Frontal cortex (tissue), 4 donors: ENCODE data around the gene DSP. TPM values are rescaled to one million over a fixed set of nuclear protein-coding genes. Genes with fewer than 3 reads are reported as not detected.

Source experiments
- DNase-seq, 2 donors: peaks; one replicate each; pipeline ENCODE4 v3.0.0; 2012; ENCODE audit warnings: low spot score in 2 of 2
- FAIRE-seq: peaks from 2 replicates; lab custom pipeline; 2012; peaks lifted over from hg19 to GRCh38; lab: Jason Lieb, UNC
- total RNA-seq: library from RNA; depleted of rRNA; stranded (reverse); fragments of >200 nt; gene quantifications from one replicate; pipeline ENCODE4 v1.2.3, GENCODE V29; 2014
- donor health status: control.
- donor health status: control.
- donor health status: control.

The DSP gene
- total RNA-seq, 1 donor from 2014 or later: 6.9 TPM

DNA sequence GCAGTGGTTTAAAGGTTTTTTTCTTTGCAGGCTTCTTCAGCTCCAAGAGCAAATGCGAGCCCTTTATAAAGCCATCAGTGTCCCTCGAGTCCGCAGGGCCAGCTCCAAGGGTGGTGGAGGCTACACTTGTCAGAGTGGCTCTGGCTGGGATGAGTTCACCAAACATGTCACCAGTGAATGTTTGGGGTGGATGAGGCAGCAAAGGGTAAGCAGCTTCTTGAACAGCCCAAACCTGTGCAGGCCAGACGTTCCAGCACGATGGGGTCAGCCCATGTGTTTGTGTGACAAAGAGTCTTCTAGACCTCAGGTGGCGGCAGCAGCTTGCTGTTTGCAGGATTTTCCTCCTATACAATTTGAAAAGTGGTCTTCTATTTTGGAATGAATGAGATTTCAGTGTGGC is 17.7 kb downstream of the DSP start:
- FAIRE-seq: no peak

DNA sequence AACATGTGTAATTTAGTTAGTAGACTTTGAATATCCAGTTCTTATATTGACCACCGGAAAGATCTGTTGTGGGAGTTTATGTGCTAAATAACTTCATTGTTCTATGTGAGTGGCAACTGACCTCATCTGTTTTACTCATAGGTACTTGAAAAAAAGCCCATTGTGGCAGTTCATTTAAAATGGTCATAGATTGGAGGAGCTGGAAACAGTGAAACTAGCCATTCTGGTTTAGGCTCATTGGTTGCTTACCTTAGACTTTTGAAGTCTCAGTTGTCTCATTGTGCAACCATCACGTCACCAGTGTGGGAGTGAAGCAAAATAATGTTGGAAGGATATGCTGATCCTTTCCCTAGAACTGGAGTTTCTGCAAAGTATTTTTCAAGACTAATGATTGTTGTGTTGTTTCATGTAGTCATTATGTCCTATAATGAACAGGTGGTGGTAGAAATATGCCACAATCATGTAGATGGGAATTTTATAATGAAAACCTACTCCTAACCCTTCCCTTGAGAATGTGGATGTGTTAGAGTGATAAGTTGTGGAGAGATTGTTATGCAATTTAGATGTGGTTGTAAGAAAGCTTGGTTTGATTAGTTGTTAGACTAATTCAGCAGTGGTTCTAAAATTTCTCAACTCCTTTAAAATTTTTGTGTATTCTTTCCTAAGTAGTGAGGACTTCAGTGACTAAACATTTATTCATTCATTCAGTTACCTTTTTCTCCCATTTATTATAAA is 18.3 kb downstream of the DSP start:
- no peak for FAIRE-seq
- DNase-seq: no peak

More for the DNA sequence above, 17.7 kb downstream of the DSP start:
- no peak for DNase-seq

DNA sequence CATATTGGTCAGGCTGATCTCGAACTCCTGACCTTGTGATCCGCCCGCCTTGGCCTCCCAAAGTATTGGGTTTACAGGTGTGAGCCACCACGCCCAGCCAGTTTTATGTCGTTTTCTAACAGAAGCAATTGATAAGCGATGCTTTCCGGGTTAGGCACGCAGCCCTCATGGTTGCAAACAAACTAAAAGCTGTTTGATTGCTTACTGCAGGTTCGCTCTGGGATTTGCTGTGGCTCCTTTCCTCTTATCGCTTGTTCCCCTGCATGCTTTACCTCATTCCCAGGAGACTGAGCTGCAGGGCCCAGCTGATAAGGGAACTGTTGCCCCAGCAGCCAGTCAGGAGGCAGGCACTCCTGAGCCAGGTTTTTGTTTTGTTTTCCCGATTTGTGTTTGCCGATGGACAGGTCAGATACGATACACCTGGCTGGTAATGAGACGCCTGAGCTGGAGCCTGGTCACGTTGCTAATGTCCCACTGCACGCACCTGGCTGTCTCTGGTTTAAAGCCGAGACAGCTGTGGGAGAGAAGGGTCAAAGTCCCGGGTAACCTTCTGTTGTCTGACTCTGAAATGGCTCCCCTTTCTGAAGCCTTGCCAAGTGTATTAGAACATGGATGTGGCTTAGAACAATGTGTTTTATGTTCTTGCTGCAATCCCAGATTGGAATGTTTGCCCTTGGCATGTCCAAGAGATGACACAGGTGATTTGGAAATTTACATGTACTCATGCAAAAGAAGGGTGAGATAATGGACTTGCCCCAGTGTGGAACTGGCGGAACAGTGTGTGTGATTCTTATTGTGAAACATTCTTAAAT is 19.9 kb downstream of the DSP start:
- DNase-seq: no peak
- FAIRE-seq: no peak

DNA sequence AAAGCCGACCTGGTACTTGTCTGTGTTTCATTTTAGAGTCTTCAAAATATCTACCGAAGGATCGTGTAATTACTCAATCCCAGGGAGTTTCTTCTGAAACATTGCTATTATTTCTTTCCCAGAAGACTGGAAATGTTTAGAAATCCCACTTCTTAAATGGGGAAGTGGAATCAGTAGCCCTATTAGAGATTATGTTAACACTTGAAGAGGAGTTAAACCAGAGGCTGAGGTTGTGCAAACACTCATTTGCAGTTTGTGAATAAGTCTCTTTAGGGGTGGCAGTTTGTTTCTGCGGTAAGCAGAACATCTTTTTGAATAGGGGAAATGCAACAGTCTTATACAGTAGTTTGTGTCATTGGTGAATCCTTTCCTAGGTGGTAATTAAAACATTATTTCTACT is 21.3 kb downstream of the DSP start:
- FAIRE-seq (no peak), DNase-seq (no peak)

DNA sequence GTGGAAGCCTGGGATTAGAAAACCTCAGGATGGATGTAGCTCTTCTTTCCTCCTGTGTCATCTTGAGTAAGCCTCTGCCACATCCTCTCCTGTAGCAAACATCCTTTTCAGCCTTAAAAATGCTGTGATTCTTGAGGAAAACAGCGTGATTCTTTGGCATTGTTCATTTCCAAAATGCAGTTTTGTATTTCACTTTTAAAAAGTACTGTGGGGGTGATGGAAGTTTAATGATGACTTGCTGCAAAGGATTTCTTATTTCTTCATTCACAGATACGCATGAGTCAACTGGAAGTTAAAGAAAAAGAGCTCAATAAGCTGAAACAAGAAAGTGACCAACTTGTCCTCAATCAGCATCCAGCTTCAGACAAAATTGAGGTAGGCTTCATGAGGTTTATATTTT is 24.6 kb downstream of the DSP start:
- no peak for FAIRE-seq
- DNase-seq: no peak

DNA sequence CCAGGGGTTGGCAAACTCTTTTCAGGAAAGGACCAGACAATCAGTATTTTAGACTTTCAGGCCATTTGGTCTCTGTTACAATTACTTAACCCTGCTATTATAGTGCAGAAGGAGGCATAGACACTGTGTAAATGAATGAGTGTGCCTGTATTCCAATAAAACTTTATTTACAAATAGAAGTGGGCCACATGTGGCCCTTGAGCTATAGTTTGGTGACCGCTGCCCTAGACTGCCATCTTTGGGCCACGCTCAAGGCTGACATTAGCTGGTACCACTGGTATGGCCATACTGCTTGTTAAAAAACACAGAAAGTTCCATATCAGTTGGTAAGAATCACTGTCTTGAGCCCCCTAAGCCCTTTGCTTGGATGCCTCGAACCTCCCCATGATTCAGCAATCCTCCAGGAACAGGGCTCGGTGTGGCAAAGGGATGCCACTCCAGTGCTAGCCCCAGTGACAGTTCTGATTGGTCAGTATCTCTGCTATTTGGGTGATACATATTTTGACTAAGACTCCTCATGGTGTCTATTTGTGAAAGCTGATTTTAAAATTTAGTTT is 25.2 kb downstream of the DSP start:
- FAIRE-seq (no peak), DNase-seq (no peak)

DNA sequence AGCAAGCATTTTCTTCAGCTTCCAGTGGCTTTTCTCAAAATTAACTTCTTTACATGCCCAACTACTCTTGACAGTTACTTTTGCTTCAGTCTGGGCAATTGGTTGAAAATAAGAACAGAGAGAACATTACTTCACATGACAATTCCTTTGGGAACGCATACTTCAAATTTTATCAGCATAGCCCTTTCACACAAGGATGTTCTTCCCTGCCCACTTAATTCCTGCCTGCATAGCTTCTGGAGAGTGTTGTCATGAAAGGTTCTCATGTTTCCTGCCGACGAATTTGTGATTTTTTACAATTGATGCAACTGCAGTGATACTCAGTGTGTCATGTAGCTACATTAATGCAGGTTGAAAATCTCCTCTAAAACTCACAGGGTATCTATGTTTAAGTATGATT is 26.6 kb downstream of the DSP start:
- DNase-seq (no peak), FAIRE-seq (no peak)

DNA sequence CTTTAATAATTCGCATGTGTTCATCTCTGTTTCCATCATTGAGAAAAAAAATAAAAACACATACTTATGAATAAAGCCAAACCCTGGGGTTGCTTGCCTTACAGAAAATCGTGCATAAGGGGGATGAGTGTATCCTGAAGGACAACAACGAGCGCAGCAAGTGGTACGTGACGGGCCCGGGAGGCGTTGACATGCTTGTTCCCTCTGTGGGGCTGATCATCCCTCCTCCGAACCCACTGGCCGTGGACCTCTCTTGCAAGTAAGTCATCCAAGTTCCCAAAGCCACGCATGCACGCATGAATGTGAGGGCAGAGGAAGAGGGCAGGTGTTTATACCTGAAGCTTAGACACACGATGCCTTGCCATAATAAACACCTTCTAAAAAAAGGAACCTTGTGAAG is 27.6 kb downstream of the DSP start:
- FAIRE-seq (no peak), DNase-seq (no peak)

DNA sequence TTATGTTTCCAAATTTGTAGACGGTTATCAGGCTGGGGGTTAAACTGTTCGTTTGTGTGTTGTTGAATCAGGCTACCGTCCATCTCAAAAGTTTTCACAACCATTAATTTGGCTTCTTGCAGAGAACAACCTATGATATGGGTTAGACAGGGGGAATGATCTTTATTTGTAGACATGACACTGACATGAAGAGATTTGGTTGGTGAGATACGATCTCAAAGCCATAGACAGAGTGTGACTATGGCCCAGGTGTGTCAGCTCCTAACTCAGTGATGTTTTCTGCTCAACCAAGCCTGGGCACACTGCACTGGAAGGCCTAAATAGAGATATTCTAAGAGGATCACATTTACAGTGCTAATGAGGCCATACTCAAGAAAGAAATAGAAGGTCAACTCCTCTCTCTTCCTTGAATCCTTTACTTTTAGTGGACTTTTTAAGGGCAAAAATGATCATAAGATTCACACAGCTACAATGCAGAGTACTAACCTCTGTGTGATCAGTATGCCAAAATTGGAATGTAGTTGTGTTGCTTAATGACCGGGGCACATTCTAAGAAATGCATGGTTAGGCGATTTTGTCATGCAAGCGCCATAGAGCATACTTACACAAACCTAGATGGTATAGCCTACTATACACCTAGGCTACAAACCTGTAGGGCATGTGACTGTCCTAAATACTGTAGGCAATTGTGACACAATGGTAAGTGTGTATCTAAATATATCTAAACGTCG is 30.9 kb downstream of the DSP start:
- DNase-seq: no peak
- no peak for FAIRE-seq

DNA sequence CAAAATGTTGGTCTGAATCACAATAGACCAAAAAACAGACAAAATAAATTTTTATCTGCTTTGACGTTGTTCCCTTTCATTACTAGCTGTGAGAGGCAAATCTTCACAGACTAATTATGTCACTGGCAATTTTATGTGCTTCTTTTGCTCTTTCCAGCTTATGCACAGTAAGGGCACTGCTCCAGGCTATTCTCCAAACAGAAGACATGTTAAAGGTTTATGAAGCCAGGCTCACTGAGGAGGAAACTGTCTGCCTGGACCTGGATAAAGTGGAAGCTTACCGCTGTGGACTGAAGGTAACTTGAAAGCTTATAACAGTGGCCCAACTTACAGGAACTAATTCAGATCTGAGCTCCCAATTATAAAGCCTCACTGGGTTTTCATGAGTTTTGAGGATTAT is 33.0 kb downstream of the DSP start:
- FAIRE-seq (no peak), DNase-seq (no peak)

DNA sequence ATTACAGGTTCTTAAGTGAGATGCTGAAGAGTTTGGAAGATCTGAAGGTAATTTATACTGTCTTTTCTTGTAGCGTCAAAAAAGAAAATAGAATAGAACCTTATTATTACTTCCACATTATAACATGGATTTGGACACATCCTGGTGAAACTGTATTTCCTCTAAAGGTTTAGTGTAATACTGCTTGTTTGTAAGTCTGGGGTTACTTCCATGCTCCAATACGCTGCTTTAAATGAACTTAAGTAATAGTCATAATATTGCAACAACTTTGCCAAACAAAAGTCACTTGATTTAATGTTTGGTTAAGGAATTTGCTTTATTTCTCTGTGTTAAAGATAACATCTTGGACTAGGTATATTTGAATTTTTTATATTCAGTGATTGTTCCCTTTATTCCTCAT is 37.0 kb downstream of the DSP start:
- no peak for FAIRE-seq
- no peak for DNase-seq

DNA sequence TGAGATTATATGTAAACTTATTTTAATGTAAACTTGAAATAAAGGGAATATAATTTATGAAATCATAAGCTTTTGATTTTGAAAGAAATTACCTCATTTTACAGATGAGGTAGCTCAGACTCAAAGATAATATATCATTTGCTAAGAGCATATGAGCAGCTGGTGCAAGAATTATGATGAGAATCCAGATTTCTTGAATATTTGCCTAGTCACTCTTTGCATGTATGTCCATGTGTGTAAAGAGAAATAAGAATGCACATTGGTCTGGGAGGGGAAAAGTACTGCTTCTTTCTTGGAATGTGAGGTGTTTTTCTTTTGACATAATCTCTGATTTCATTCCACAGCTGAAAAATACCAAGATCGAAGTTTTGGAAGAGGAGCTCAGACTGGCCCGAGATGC is 37.5 kb downstream of the DSP start:
- DNase-seq (no peak), FAIRE-seq (no peak)

DNA sequence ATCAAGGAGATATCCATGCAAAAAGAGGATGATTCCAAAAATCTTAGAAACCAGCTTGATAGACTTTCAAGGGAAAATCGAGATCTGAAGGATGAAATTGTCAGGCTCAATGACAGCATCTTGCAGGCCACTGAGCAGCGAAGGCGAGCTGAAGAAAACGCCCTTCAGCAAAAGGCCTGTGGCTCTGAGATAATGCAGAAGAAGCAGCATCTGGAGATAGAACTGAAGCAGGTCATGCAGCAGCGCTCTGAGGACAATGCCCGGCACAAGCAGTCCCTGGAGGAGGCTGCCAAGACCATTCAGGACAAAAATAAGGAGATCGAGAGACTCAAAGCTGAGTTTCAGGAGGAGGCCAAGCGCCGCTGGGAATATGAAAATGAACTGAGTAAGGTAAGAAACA is 38.4 kb downstream of the DSP start:
- FAIRE-seq (no peak), DNase-seq (no peak)

DNA sequence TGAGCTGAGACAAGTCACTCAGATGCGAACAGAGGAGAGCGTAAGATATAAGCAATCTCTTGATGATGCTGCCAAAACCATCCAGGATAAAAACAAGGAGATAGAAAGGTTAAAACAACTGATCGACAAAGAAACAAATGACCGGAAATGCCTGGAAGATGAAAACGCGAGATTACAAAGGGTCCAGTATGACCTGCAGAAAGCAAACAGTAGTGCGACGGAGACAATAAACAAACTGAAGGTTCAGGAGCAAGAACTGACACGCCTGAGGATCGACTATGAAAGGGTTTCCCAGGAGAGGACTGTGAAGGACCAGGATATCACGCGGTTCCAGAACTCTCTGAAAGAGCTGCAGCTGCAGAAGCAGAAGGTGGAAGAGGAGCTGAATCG is 39.1 kb downstream of the DSP start:
- no peak for DNase-seq
- FAIRE-seq: no peak

DNA sequence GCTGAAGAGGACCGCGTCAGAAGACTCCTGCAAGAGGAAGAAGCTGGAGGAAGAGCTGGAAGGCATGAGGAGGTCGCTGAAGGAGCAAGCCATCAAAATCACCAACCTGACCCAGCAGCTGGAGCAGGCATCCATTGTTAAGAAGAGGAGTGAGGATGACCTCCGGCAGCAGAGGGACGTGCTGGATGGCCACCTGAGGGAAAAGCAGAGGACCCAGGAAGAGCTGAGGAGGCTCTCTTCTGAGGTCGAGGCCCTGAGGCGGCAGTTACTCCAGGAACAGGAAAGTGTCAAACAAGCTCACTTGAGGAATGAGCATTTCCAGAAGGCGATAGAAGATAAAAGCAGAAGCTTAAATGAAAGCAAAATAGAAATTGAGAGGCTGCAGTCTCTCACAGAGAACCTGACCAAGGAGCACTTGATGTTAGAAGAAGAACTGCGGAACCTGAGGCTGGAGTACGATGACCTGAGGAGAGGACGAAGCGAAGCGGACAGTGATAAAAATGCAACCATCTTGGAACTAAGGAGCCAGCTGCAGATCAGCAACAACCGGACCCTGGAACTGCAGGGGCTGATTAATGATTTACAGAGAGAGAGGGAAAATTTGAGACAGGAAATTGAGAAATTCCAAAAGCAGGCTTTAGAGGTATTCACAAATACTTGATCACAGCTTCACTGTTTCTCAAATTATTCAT is 39.6 kb downstream of the DSP start:
- no peak for FAIRE-seq

DNA sequence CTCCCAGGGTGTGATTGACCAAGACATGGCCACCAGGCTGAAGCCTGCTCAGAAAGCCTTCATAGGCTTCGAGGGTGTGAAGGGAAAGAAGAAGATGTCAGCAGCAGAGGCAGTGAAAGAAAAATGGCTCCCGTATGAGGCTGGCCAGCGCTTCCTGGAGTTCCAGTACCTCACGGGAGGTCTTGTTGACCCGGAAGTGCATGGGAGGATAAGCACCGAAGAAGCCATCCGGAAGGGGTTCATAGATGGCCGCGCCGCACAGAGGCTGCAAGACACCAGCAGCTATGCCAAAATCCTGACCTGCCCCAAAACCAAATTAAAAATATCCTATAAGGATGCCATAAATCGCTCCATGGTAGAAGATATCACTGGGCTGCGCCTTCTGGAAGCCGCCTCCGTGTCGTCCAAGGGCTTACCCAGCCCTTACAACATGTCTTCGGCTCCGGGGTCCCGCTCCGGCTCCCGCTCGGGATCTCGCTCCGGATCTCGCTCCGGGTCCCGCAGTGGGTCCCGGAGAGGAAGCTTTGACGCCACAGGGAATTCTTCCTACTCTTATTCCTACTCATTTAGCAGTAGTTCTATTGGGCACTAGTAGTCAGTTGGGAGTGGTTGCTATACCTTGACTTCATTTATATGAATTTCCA is 43.9 kb downstream of the DSP start:
- DNase-seq (no peak), FAIRE-seq (no peak)

More for the DNA sequence above, 39.6 kb downstream of the DSP start:
- no peak for DNase-seq

DNA sequence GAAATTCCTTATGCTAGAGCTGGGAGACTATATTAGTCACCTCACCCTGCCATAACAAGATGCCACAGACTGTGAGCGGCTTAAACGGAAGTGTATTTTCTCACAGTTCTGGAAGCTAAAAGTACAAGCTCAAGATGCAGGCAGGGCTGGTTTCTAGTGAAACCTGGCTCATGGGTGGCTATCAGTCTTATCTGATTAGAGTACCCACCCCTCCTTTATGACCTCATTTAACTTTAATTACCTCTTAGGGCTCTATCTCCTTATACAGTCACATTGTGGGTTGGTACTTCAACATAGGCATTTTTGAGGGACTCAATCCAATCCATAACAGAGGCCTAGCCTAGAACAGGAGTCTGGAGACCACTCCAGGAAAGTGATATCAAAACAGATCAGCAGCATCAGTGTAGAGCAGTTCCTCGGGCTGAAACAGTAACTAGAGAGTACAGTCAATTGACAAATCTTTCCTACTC is 46.2 kb downstream of the DSP start:
- no peak for FAIRE-seq
- no peak for DNase-seq

DNA sequence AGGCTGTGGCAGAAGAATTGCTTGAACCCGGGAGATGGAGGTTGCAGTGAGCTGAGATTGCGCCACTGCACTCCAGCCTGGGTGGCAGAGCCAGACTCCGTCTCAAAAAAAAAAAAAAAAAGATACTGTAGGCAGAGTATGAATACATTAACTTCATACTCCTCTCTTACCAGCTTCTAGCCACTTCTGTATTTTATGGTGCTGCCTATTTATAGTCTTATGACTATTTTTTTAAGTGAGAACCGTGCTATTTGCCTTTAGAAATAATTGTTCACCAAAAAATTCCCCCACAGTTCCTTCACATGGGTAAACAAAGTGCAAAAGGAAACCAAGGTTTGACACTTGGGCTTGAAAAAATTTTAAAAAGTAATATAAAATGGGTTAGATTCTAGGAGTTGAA is 47.0 kb downstream of the DSP start:
- DNase-seq: no peak
- FAIRE-seq: no peak

DNA sequence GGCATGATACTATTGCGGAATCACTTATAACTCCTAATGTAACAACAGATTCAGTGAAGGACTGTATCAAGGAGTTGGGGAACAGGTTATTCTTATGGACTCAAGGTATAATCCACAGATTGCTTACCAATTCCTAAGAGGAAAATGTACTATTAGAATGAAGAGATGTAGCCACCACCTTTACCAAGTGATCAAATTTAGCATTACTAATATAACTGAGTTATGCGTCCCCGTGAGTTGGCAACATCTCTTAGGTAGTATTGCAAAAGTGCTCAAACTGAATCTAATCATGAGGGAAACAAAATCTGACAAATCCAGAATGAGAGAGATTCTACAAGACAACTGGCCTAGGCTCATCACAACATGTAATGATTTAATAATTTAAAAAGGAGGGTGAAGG is 47.8 kb downstream of the DSP start:
- DNase-seq (no peak), FAIRE-seq (no peak)
